ENCODE data around the gene ARGLU1.
A peak's percentile ranks its signal among the peaks of the same experiment; 100 is the strongest.

The ARGLU1 gene

DNA sequence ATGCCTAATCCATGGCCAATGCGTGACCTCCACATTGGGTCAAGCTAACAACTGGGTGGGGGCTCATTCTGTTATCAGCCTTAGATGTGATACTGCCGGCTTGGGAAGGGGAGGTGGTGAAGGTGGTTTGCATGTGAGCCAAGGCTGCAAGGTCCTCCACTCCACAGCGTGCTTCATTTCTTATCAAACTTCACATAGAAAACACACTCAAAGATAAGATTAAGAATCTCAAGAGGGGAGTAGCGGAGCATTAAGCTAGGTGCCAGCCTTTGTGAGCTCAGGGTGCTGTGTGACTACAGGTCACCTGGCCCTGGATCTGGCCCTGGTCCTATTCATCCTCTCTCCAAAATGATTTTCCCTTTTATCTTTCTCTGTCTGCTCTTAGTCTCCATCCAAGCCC is 13.3 kb upstream of the ARGLU1 start:
- peak; percentile 7 for DNase-seq

- no peak for DNase-seq
These were observed 8.0 kb upstream of the ARGLU1 start for GRCh38 chr13:106575896-106576295.

DNA sequence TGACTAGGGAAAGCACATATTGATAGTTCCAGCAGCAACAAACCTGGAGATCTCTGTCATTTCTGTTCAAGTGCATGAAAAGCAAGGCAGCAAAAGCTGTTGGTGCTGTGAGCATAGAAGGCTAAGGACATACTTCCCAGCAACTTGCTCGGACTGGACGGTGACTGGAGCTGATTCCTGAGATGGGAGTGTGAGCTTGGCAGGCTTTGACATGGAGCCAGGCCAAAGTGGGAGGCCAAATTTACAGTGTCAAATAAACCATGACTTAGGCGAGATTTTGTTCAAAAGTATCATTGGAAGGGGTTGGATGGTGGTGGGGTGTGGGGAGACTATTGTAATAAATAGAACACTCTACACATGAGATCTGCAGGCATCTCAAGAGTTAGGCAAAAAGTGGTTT is 5.9 kb upstream of the ARGLU1 start:
- no peak for DNase-seq

DNA sequence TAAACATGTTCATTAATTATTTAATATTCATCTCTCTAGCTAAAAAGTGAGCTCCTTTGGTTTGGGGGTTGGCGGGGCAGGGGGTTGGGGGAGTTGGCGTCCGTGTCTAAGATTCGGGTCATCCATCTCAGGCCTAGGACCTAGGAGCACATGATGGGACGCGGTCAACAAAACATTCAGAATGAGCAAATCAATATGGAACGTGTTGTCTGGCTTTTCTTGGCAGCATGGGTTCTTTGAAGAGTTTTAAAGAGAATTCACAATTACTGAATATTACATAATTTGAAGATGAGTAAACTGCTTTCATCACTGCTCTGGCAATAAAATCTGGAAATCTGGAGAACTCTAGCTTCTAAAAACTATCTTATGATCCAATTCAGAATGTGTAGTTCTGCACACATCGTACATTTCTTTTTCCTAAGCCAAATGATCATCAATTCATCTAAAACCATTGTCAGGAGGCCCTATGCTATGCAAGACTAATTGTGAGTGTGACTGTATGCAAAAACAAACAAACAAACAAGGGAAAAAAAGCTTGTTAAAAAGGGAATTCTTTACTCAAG is 5.4 kb upstream of the ARGLU1 start:
- DNase-seq: no peak

DNA sequence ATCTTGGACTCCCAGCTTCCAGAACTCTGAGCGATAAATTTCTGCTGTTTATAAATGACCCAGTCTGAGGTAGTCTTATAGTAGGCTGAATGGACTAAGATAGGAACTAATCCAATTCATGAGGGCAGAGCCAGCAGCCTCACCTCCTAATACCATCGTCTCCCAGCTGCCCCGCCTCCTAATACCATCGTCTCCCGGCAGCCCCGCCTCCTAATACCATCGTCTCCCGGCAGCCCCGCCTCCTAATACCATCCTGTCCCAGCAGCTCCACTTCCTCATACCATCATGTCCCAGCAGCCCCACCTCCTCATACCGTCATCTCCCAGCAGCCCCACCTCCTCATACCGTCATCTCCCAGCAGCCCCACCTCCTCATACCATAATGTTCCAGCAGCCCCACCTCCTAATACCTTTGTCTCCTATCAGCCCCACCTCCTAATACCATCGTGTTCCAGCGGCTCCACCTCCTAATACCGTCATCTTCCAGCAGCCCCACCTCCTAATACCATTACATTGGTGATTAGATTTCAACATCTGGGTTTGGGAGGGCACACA is 2.4 kb upstream of the ARGLU1 start:
- DNase-seq: no peak

DNA sequence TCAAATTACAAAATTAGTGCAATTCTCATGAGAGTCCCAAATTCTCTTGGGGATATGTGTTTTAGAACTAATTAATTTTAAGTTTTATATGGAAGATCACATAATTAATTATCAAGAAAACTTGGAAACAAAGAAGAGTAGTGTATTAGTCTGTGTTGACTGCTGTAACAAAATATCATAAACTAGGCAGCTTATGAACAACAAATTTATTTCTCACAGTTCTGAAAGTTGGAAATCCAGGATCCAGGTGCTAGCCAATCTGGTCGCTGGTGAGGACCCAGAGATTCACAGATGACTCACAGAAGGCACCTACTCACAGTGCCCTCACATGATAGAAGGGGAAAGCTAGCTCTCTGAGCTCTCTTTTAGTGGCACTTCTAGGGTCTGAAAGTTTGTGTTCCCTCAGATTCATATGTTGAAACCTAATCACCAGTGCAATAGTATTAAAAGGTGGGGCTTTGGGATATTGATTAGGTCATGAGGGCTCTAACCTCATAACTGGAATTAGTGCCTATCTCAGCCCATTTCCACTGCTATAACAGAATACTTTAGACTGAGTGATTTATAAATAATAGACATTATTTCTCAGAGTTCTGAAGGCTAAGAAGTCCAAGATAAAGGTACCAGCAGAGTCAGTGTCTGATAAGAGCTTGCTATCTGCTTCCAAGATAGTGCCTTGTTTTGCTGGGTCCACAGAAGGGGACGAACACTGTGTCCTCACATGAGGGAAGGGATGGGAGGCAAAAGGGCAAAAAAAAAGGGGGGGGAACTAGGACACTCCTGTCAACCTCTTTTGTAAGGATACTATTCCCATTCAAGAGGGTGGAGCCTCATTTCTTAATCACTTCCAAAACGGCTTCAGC is 1.5 kb upstream of the ARGLU1 start:
- DNase-seq: no peak

- DNase-seq: no peak
These were observed 514 bp upstream of the ARGLU1 start for GRCh38 chr13:106568299-106569003.

GRCh38 chr13:106566641-106567473 is 1.1 kb downstream of the ARGLU1 start:
- DNase-seq: peak; percentile 64

- peak; percentile 44 for DNase-seq
These were observed 2.7 kb downstream of the ARGLU1 start for GRCh38 chr13:106565127-106565775.

- DNase-seq: no peak
These were observed 5.6 kb downstream of the ARGLU1 start for GRCh38 chr13:106562301-106562700.

- DNase-seq: peak; percentile 12
These were observed 6.3 kb downstream of the ARGLU1 start for GRCh38 chr13:106561551-106562170.

DNA sequence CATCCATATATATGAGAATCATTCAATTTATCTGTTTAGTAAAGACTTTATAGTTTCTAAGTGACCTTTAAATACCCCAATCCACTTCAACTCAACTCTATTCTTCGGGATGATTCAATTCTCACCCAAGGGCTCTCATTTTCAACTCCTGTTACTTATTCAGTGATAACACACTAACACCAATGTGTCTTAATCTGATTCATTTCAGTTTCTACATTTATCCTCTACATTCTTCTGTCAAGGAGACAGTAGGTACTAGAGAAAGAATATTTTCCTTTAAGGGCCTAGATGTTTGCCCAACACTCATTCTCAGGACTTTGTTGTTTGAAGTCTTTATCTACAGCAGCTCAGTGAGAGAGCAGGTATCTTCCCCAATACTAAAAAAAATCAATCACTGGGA is 7.1 kb downstream of the ARGLU1 start:
- DNase-seq: no peak

DNA sequence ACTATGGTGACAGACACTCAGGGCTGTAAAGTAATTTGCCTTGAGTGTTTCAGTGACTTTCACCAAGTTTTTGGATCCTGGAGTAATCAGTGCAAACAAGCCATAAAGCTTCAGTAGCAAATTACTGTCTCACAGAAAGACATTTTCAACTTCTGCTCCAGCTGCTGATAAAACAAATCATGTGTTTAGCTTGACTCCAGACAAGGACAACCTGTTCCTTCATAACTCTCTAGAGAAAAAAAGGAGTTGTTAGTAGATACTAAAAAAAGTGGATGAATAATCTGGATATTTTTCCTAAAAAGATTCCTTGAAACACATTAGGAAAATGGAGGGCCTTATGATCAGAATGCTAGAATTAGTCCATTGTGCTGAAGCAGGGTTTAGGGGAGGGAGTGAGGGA is 9.4 kb downstream of the ARGLU1 start:
- no peak for DNase-seq

DNA sequence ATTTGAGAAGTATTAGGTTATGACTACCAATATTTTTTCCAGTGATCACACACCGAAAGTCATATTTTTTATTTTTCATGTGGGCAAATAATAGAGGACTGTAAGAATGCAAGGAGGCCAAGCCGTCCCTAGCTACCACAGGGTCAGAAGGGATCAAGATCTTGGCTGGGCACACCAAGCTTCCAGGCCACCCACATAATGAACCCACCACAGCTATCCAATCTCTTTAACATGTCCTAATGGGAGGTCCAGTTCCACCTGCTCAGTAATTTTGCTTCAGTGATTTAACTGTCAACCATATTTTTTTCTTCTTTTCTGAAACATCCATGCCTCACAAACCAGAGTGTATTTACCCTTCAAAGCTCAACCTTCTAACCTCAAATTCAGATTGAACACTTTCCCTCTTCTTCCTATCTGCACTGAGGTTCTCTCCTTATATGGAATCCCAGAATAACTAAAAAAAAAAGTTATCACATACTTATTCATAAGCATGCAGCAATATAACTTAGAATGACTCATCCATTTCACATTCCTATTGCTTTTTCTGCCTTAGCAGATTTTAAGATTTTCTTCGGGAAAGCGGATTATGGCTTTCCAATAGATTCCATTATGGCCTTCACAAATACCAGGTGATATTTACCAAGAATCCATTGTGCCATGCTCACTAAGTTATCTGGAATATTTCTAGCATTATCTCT is 12.2 kb downstream of the ARGLU1 start:
- no peak for DNase-seq

GRCh38 chr13:106551751-106552150 is 16.2 kb downstream of the ARGLU1 start:
- no peak for DNase-seq

GRCh38 chr13:106551350-106551749 is 16.6 kb downstream of the ARGLU1 start:
- peak; percentile 19 for DNase-seq

- no peak for DNase-seq
These were observed 17.3 kb downstream of the ARGLU1 start for GRCh38 chr13:106550570-106551135.

DNA sequence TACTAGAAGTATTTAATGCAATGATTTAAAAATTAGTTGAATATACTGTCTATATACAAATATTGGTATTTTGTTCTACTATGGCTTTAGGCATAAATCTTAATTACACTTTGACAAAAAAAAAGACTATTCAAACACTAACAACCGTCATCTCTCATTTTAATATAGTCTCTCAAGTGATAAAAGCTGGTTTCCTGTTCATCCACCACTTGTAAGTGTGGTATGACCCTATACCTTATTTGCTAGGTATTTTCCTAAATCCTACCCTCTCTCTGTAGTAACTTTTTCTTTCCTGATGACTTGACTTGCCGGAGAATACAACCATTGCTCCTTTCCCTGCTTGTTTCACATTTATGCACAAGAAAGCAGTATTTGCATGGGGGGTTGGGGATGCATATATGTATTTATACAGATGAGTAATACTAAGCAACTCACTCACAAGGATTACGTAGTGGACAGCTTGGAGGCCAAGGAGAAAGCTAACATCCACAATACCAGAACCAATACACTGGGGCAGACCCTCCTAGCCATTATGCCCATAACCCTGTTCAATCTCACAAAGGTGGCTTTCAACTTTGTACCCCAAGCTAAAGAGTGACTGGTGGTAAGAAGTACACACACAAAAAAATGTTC is 19.8 kb downstream of the ARGLU1 start:
- DNase-seq: no peak

- DNase-seq: no peak
These were observed 26.1 kb downstream of the ARGLU1 start for GRCh38 chr13:106541826-106542225.

DNA sequence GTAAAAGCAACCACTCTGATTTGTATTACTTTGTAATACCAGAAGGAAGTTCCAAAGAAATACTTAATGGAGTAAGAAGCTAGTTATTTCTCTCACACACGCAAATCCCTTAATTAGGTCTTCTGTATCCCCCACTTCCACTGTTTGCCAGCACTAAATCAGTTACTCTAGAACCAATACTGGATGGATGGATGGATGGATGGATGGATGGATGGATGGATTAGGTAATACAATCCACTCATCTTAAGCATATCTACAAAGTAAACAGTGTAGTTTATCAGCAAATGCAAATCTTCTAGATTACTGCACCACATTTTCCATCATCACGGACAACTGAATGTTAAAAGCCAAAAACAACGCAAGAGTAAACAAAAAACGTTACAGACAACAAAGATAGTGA is 27.3 kb downstream of the ARGLU1 start:
- DNase-seq: no peak

Measured in OCI-M1 (cell line).